ENCODE results near the gene RNF43. TPM values are rescaled to one million over a fixed set of nuclear protein-coding genes. Genes with fewer than 3 reads are reported as not detected.

RNF43 gene
- total RNA-seq, 3 donors from 2014 or later = 8.5 to 19.0 TPM; not detected in 1

- DNase-seq (ENCODE audit: low spot score in 2 of 2) = no peak
- H3K4me1 ChIP-seq = no peaks in the 10 kb centered on the region
- H3K36me3 ChIP-seq = no peaks in the 10 kb centered on the region
- intact Hi-C loops (cut with DNase I; ENCODE audit: low total_unique reads) = no loop called here
- H3K27ac ChIP-seq = no peak overlapping the region
- no peaks in the 10 kb centered on the region for H3K27me3 ChIP-seq
- H3K9me3 ChIP-seq = no peaks in the 10 kb centered on the region
- H3K4me3 ChIP-seq = no peak overlapping the region
- TF ChIP-seq CTCF (IDR thresholded peaks at IDR 0.05) (no peak), POLR2A (IDR thresholded peaks at IDR 0.05) (no peak), POLR2AphosphoS5 (IDR thresholded peaks at IDR 0.05) (no peak)
Measured at GRCh38 chr17:58382872-58383242, 34.5 kb downstream of the RNF43 start.

- Histone ChIP-seq H3K9me3 (no peaks in the 10 kb centered on the region), H3K4me1 (no peaks in the 10 kb centered on the region), H3K27me3 (no peaks in the 10 kb centered on the region), H3K4me3 (no peak overlapping the region), H3K36me3 (no peaks in the 10 kb centered on the region), H3K27ac (no peak overlapping the region)
- intact Hi-C loops (cut with DNase I; ENCODE audit: low total_unique reads) = no loop called here
- TF ChIP-seq POLR2A (IDR thresholded peaks at IDR 0.05) (no peak), CTCF (IDR thresholded peaks at IDR 0.05) (no peak), POLR2AphosphoS5 (IDR thresholded peaks at IDR 0.05) (no peak)
- no peak for DNase-seq (ENCODE audit: low spot score in 2 of 2)
Measured at GRCh38 chr17:58382108-58382871, 35.0 kb downstream of the RNF43 start.

DNA sequence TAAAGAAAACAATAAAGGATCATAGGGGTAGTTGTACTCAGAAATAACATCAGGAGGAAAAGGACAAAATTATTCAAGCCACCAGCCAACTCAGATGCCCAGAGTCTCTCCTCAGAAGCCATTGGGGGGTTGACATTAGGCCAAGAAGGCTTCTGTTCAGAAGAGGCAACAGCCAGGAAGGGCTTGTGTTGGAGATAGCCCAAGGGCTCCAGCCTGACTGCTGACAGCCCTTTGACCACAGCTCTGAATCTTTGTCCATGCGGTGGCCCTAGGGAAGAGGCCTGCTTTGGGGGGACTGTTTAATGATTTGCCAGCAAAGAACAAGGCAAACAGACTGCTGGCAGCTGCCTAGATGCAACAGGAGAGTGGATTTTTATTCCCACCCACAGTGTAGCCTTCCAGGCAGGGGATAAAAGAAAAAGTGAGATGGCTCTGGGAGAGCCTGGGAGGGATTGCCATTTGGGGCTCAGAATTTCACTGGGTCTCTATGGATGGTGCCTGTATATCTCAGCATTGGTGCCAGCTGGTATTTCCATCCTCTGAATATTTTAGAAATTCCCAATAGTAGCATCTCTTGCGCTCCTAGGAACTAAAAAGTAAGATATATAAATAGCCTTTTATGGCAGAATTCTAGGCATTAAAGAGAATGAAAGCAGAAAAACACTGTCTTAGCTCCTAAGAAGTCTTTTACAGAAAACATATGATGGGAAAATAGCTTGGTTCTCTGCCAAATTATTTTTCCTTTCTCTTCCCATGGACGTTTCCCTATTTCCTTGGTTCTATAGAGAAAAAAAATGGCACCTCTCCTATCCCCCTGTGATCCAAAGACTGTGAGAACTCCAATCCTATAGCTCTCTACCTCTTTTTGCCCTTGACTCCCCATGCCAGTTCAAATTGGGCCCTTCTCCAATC is 36.0 kb downstream of the RNF43 start:
- H3K27me3 ChIP-seq = no peaks in the 10 kb centered on the region
- H3K4me3 ChIP-seq = no peak overlapping the region
- no peak for TF ChIP-seq CTCF (IDR thresholded peaks at IDR 0.05)
- no peak for TF ChIP-seq POLR2A (IDR thresholded peaks at IDR 0.05)
- peak overlapping the region in 1 of 2 donors; percentile 27 for H3K27ac ChIP-seq
- DNase-seq (ENCODE audit: low spot score in 2 of 2) = no peak
- H3K9me3 ChIP-seq = no peaks in the 10 kb centered on the region
- intact Hi-C loops (cut with DNase I; ENCODE audit: low total_unique reads) = no loop called here
- no peaks in the 10 kb centered on the region for H3K36me3 ChIP-seq
- no peaks in the 10 kb centered on the region for H3K4me1 ChIP-seq

DNA sequence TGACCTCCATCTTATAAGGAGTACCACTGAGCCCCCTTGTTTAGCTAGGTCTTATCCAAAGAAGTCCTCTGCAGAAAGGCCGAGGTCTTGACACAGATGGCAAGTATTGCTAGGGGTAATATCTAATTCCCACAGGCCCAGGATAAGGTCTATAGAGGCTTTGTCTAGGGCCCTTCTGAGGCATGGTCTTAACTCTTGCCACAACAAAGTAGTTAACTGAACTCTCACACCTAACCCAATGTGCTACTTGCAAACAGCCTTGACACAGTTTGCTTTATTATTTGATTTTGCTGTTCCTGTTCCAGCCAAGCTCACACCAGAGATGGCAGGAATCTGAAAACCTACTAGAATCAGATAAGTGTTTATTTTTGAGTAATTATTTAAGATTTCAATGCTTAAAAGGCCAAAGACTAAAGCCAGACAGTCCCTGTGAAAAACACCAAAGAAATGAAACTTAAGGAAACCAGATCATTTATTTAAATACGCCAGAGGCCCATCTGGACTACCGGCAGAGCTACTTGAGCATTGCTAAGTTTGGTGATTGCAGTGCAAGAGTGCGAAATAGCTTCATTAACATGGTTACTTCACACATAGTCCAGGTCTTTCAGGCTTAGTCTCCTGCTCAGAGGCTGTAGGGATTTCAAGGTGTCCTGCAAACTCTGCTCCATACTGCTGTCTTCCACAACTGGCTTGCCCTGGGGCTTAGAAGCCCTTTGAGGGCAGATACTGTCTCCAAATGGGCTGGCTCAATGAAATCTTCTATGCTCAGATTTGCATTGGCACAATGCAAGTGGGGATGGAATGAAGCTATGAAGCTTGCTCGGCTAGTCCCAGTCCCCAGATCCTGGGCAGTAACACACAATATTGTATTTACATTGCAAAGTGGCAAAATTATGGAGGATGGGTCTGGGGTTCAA is 36.9 kb downstream of the RNF43 start:
- Histone ChIP-seq H3K4me3 (no peak overlapping the region), H3K9me3 (no peaks in the 10 kb centered on the region), H3K36me3 (no peaks in the 10 kb centered on the region), H3K27ac (no peak overlapping the region), H3K27me3 (no peaks in the 10 kb centered on the region), H3K4me1 (no peaks in the 10 kb centered on the region)
- no peak for DNase-seq (ENCODE audit: low spot score in 2 of 2)
- intact Hi-C loops (cut with DNase I; ENCODE audit: low total_unique reads) = no loop called here
- TF ChIP-seq CTCF (IDR thresholded peaks at IDR 0.05) (no peak), POLR2A (IDR thresholded peaks at IDR 0.05) (no peak), POLR2AphosphoS5 (IDR thresholded peaks at IDR 0.05) (no peak)
